ENCODE data around the gene LSP1.

LSP1 gene

GRCh38 chr11:1827931-1828330 lies 25.0 kb upstream of the LSP1 start:
- no peaks in the 10 kb centered on the region for H3K4me1 ChIP-seq (ENCODE audit: insufficient read depth, low read length)

GRCh38 chr11:1828542-1828941 lies 24.3 kb upstream of the LSP1 start:
- H3K4me3 ChIP-seq (ENCODE audit: low read length), result no peak overlapping the region
- no peaks in the 10 kb centered on the region for H3K36me3 ChIP-seq (ENCODE audit: insufficient read depth, low read length)
- H3K9me3 ChIP-seq (ENCODE audit: low read length), result no peaks in the 10 kb centered on the region
- no peaks in the 10 kb centered on the region for H3K4me1 ChIP-seq (ENCODE audit: insufficient read depth, low read length)
- peaks cover 34% of the 10 kb centered on the region for H3K27me3 ChIP-seq (ENCODE audit: insufficient read depth, low read length)
- no peak overlapping the region for H2AFZ ChIP-seq (ENCODE audit: low read depth, low read length)

More at GRCh38 chr11:1827931-1828330, 25.0 kb upstream of the LSP1 start:
- Histone ChIP-seq H3K4me3 (ENCODE audit: low read length) (no peak overlapping the region), H2AFZ (ENCODE audit: low read depth, low read length) (no peak overlapping the region), H3K36me3 (ENCODE audit: insufficient read depth, low read length) (no peaks in the 10 kb centered on the region), H3K27me3 (ENCODE audit: insufficient read depth, low read length) (peaks cover 28% of the 10 kb centered on the region), H3K9me3 (ENCODE audit: low read length) (no peaks in the 10 kb centered on the region)

- Histone ChIP-seq H3K36me3 (ENCODE audit: insufficient read depth, low read length) (no peaks in the 10 kb centered on the region), H3K9me3 (ENCODE audit: low read length) (no peaks in the 10 kb centered on the region), H3K4me3 (ENCODE audit: low read length) (no peak overlapping the region), H3K27me3 (ENCODE audit: insufficient read depth, low read length) (peaks cover 40% of the 10 kb centered on the region), H3K4me1 (ENCODE audit: insufficient read depth, low read length) (no peaks in the 10 kb centered on the region), H2AFZ (ENCODE audit: low read depth, low read length) (no peak overlapping the region)
Measured at GRCh38 chr11:1829039-1829820, 23.7 kb upstream of the LSP1 start.

GRCh38 chr11:1830004-1830321 lies 22.9 kb upstream of the LSP1 start:
- no peaks in the 10 kb centered on the region for H3K4me1 ChIP-seq (ENCODE audit: insufficient read depth, low read length)
- H3K36me3 ChIP-seq (ENCODE audit: insufficient read depth, low read length), result no peaks in the 10 kb centered on the region
- no peak overlapping the region for H2AFZ ChIP-seq (ENCODE audit: low read depth, low read length)
- H3K27me3 ChIP-seq (ENCODE audit: insufficient read depth, low read length), result peaks cover 46% of the 10 kb centered on the region
- H3K4me3 ChIP-seq (ENCODE audit: low read length), result no peak overlapping the region
- H3K9me3 ChIP-seq (ENCODE audit: low read length), result no peaks in the 10 kb centered on the region

GRCh38 chr11:1830322-1831223 lies 22.3 kb upstream of the LSP1 start:
- Histone ChIP-seq H3K4me1 (ENCODE audit: insufficient read depth, low read length) (no peaks in the 10 kb centered on the region), H3K36me3 (ENCODE audit: insufficient read depth, low read length) (no peaks in the 10 kb centered on the region), H2AFZ (ENCODE audit: low read depth, low read length) (no peak overlapping the region), H3K9me3 (ENCODE audit: low read length) (no peaks in the 10 kb centered on the region), H3K4me3 (ENCODE audit: low read length) (no peak overlapping the region), H3K27me3 (ENCODE audit: insufficient read depth, low read length) (peaks cover 52% of the 10 kb centered on the region)

GRCh38 chr11:1831338-1832210 lies 21.3 kb upstream of the LSP1 start:
- Histone ChIP-seq H3K27me3 (ENCODE audit: insufficient read depth, low read length) (peaks cover 61% of the 10 kb centered on the region), H3K36me3 (ENCODE audit: insufficient read depth, low read length) (no peaks in the 10 kb centered on the region), H2AFZ (ENCODE audit: low read depth, low read length) (no peak overlapping the region), H3K9me3 (ENCODE audit: low read length) (no peaks in the 10 kb centered on the region), H3K4me3 (ENCODE audit: low read length) (no peak overlapping the region), H3K4me1 (ENCODE audit: insufficient read depth, low read length) (no peaks in the 10 kb centered on the region)

- peaks cover 57% of the 10 kb centered on the region for H3K27me3 ChIP-seq (ENCODE audit: insufficient read depth, low read length)
- H3K9me3 ChIP-seq (ENCODE audit: low read length), result no peaks in the 10 kb centered on the region
- H3K4me3 ChIP-seq (ENCODE audit: low read length), result no peak overlapping the region
- no peak overlapping the region for H2AFZ ChIP-seq (ENCODE audit: low read depth, low read length)
- H3K36me3 ChIP-seq (ENCODE audit: insufficient read depth, low read length), result no peaks in the 10 kb centered on the region
- no peaks in the 10 kb centered on the region for H3K4me1 ChIP-seq (ENCODE audit: insufficient read depth, low read length)
Measured at GRCh38 chr11:1832211-1832919, 20.5 kb upstream of the LSP1 start.

- H3K27me3 ChIP-seq (ENCODE audit: insufficient read depth, low read length), result peaks cover 52% of the 10 kb centered on the region
- H3K9me3 ChIP-seq (ENCODE audit: low read length), result no peaks in the 10 kb centered on the region
- no peak overlapping the region for H3K4me3 ChIP-seq (ENCODE audit: low read length)
- H3K4me1 ChIP-seq (ENCODE audit: insufficient read depth, low read length), result no peaks in the 10 kb centered on the region
- no peak overlapping the region for H2AFZ ChIP-seq (ENCODE audit: low read depth, low read length)
- no peaks in the 10 kb centered on the region for H3K36me3 ChIP-seq (ENCODE audit: insufficient read depth, low read length)
Measured at GRCh38 chr11:1832920-1833295, 20.0 kb upstream of the LSP1 start.

GRCh38 chr11:1834062-1834610 lies 18.7 kb upstream of the LSP1 start:
- Histone ChIP-seq H3K27me3 (ENCODE audit: insufficient read depth, low read length) (peaks cover 49% of the 10 kb centered on the region), H3K4me3 (ENCODE audit: low read length) (no peak overlapping the region)

GRCh38 chr11:1834779-1835670 lies 17.9 kb upstream of the LSP1 start, which contains the start of gene SYT8:
Gene SYT8, plus strand, starts transcription at chr11:1834990. Its CDS starts 116 bp downstream, at chr11:1835106.
- Histone ChIP-seq H3K4me3 (ENCODE audit: low read length) (no peak within 1 kb of the TSS), H3K27me3 (ENCODE audit: insufficient read depth, low read length) (peaks cover 55% of the 10 kb centered on the region), H3K9me3 (ENCODE audit: low read length) (no peaks in the 10 kb centered on the region), H3K4me1 (ENCODE audit: insufficient read depth, low read length) (no peaks in the 10 kb centered on the region), H2AFZ (ENCODE audit: low read depth, low read length) (no peak within 1 kb of the TSS), H3K36me3 (ENCODE audit: insufficient read depth, low read length) (no peaks in the 10 kb centered on the region)

More at GRCh38 chr11:1834062-1834610, 18.7 kb upstream of the LSP1 start:
- no peaks in the 10 kb centered on the region for H3K36me3 ChIP-seq (ENCODE audit: insufficient read depth, low read length)
- no peaks in the 10 kb centered on the region for H3K4me1 ChIP-seq (ENCODE audit: insufficient read depth, low read length)
- no peaks in the 10 kb centered on the region for H3K9me3 ChIP-seq (ENCODE audit: low read length)
- no peak overlapping the region for H2AFZ ChIP-seq (ENCODE audit: low read depth, low read length)

GRCh38 chr11:1835671-1836010 lies 17.2 kb upstream of the LSP1 start:
- Histone ChIP-seq H3K4me1 (ENCODE audit: insufficient read depth, low read length) (no peaks in the 10 kb centered on the region), H3K27me3 (ENCODE audit: insufficient read depth, low read length) (peaks cover 55% of the 10 kb centered on the region), H3K4me3 (ENCODE audit: low read length) (no peak overlapping the region)

More at GRCh38 chr11:1835671-1836010, 17.2 kb upstream of the LSP1 start:
- H3K36me3 ChIP-seq (ENCODE audit: insufficient read depth, low read length), result no peaks in the 10 kb centered on the region
- no peak overlapping the region for H2AFZ ChIP-seq (ENCODE audit: low read depth, low read length)
- no peaks in the 10 kb centered on the region for H3K9me3 ChIP-seq (ENCODE audit: low read length)
